Choroid plexus epithelial cell (primary cell): ENCODE results near the gene APMAP.

Experiments used
- DNase-seq: peaks from one replicate; pipeline ENCODE4 v3.0.0-alpha.2; 2010; ENCODE audit warnings: low read depth
- H3K4me3 ChIP-seq: 2 replicates; pipeline ENCODE4 v1.5.1; 2011; ENCODE audit warnings: low read depth, mild to moderate bottlenecking, control low read depth, low read length, moderate library complexity
- CTCF ChIP-seq: conservative IDR thresholded peaks from 2 replicates; pipeline ENCODE4 v1.5.1; 2011; ENCODE audit warnings: low read depth, mild to moderate bottlenecking, control low read depth, inconsistent platforms, low read length, moderate library complexity

APMAP gene

GRCh38 chr20:24955045-24955444 is 37.5 kb downstream of the APMAP start:
- no peak overlapping the region for H3K4me3 ChIP-seq
- no peak for DNase-seq
- no peak for TF ChIP-seq CTCF

GRCh38 chr20:24954566-24954965 is 38.0 kb downstream of the APMAP start:
- no peak overlapping the region for H3K4me3 ChIP-seq
- no peak for TF ChIP-seq CTCF
- DNase-seq = no peak

GRCh38 chr20:24954151-24954550 is 38.4 kb downstream of the APMAP start:
- no peak overlapping the region for H3K4me3 ChIP-seq
- DNase-seq = no peak
- no peak for TF ChIP-seq CTCF

- DNase-seq = no peak
- no peak overlapping the region for H3K4me3 ChIP-seq
- TF ChIP-seq CTCF = no peak
Observed at GRCh38 chr20:24953621-24954133, 38.9 kb downstream of the APMAP start.

GRCh38 chr20:24953209-24953575 is 39.4 kb downstream of the APMAP start:
- no peak overlapping the region for H3K4me3 ChIP-seq
- no peak for TF ChIP-seq CTCF
- no peak for DNase-seq

- no peak for DNase-seq
- no peak overlapping the region for H3K4me3 ChIP-seq
- TF ChIP-seq CTCF = no peak
Observed at GRCh38 chr20:24952376-24953208, 40.0 kb downstream of the APMAP start.

- TF ChIP-seq CTCF = no peak
- no peak for DNase-seq
- H3K4me3 ChIP-seq = no peak overlapping the region
Observed at GRCh38 chr20:24951536-24952083, 40.9 kb downstream of the APMAP start.
